MM.1S (cell line): ENCODE measurements around the gene ARL6.

Experiments
- DNase-seq: peaks from one replicate; pipeline ENCODE4 v3.0.0-alpha.2; 2015
- H2AFZ ChIP-seq: fragments of 300-600 bp; sonication (generic); 2 replicates; pipeline ENCODE4 v1.6.0; 2016; ENCODE audit warnings: antibody characterized with exemption, low read length
- H3F3A ChIP-seq: fragments of 300-600 bp; sonication (generic); 2 replicates; pipeline ENCODE4 v1.6.1; 2016; ENCODE audit warnings: mild to moderate bottlenecking, antibody characterized with exemption, low read length, moderate library complexity, mixed read lengths; ENCODE audit not compliant: insufficient read depth
- H3K27ac ChIP-seq: fragments of 300-600 bp; sonication (generic); 2 replicates; pipeline ENCODE4 v1.5.1; 2016; ENCODE audit warnings: mild to moderate bottlenecking, low read length
- H3K27me3 ChIP-seq: fragments of 300-600 bp; sonication (generic); replicated peaks from 2 replicates; pipeline ENCODE4 v1.6.0; 2016; ENCODE audit warnings: low read length; ENCODE audit not compliant: insufficient read depth
- H3K36me3 ChIP-seq: fragments of 300-600 bp; sonication (generic); replicated peaks from 2 replicates; pipeline ENCODE4 v1.6.1; 2016; ENCODE audit warnings: mild to moderate bottlenecking, low read length, mixed read lengths; ENCODE audit not compliant: insufficient read depth
- H3K4me1 ChIP-seq: fragments of 300-600 bp; sonication (generic); 2 replicates; pipeline ENCODE4 v1.6.1; 2016; ENCODE audit warnings: low read length, mixed read lengths
- H3K4me2 ChIP-seq: fragments of 300-600 bp; sonication (generic); 2 replicates; pipeline ENCODE4 v1.6.0; 2016; ENCODE audit warnings: low read depth, low read length
- H3K4me3 ChIP-seq: fragments of 300-600 bp; sonication (generic); 2 replicates; pipeline ENCODE4 v1.5.1; 2016; ENCODE audit warnings: low read length, mixed read lengths
- H3K79me2 ChIP-seq: fragments of 300-600 bp; sonication (generic); 2 replicates; pipeline ENCODE4 v1.6.1; 2016; ENCODE audit warnings: mixed run types, low read length, mixed read lengths
- H3K9ac ChIP-seq: fragments of 300-600 bp; sonication (generic); 2 replicates; pipeline ENCODE4 v1.6.1; 2016; ENCODE audit warnings: low read length, mixed read lengths
- H3K9me2 ChIP-seq: fragments of 300-600 bp; sonication (generic); replicated peaks from 2 replicates; pipeline ENCODE4 v1.6.1; 2016; ENCODE audit warnings: mild to moderate bottlenecking, low read length, mixed read lengths; ENCODE audit not compliant: insufficient read depth
- H3K9me3 ChIP-seq: fragments of 300-600 bp; sonication (generic); replicated peaks from 2 replicates; pipeline ENCODE4 v1.6.1; 2016; ENCODE audit warnings: mild to moderate bottlenecking, low read length, mixed read lengths; ENCODE audit not compliant: insufficient read depth
- H4K20me1 ChIP-seq: fragments of 300-600 bp; sonication (generic); 2 replicates; pipeline ENCODE4 v1.6.1; 2016; ENCODE audit warnings: mild to moderate bottlenecking, low read length, moderate library complexity, mixed read lengths; ENCODE audit not compliant: insufficient read depth
- EZH2 ChIP-seq: fragments of 300-600 bp; sonication (generic); optimal IDR thresholded peaks from 2 replicates; pipeline ENCODE3; 2017; ENCODE audit warnings: low read depth, mild to moderate bottlenecking, antibody characterized with exemption, low read length, mixed read lengths
- EZH2phosphoT487 ChIP-seq: fragments of 300-600 bp; sonication (generic); IDR thresholded peaks from 2 replicates; pipeline ENCODE4 v1.6.1; 2018; ENCODE audit warnings: antibody characterized with exemption, low read length
- TF ChIP-seq, protein P1 (sequence below): fragments of 300-600 bp; sonication (generic); IDR thresholded peaks from 2 replicates; pipeline ENCODE4 v1.5.1; 2016; ENCODE audit warnings: antibody characterized with exemption, low read length, mixed read lengths

The ARL6 gene

GRCh38 chr3:97765336-97765735 is 778 bp downstream of the ARL6 start:
- peaks cover 5% of the 10 kb centered on the region; the same call in 1 of the 2 replicates for H3F3A ChIP-seq
- no peak overlapping the region for H3K9ac ChIP-seq
- no peaks in the 10 kb centered on the region for H3K79me2 ChIP-seq
- H3K9me2 ChIP-seq, result no peaks in the 10 kb centered on the region
- H3K4me1 ChIP-seq, result peaks cover 8% of the 10 kb centered on the region; the same call in 1 of the 2 replicates
- H3K4me2 ChIP-seq, result peak overlapping the region; percentile 86
- DNase-seq, result no peak
- H3K27ac ChIP-seq, result no peak overlapping the region
- TF ChIP-seq EZH2 (no peak), EZH2phosphoT487 (no peak)
- TF ChIP-seq, protein P1, sequence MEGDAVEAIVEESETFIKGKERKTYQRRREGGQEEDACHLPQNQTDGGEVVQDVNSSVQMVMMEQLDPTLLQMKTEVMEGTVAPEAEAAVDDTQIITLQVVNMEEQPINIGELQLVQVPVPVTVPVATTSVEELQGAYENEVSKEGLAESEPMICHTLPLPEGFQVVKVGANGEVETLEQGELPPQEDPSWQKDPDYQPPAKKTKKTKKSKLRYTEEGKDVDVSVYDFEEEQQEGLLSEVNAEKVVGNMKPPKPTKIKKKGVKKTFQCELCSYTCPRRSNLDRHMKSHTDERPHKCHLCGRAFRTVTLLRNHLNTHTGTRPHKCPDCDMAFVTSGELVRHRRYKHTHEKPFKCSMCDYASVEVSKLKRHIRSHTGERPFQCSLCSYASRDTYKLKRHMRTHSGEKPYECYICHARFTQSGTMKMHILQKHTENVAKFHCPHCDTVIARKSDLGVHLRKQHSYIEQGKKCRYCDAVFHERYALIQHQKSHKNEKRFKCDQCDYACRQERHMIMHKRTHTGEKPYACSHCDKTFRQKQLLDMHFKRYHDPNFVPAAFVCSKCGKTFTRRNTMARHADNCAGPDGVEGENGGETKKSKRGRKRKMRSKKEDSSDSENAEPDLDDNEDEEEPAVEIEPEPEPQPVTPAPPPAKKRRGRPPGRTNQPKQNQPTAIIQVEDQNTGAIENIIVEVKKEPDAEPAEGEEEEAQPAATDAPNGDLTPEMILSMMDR, result no peak
- peak overlapping the region; percentile 97 for H2AFZ ChIP-seq
- H3K36me3 ChIP-seq, result no peaks in the 10 kb centered on the region
- no peaks in the 10 kb centered on the region for H3K27me3 ChIP-seq
- H3K4me3 ChIP-seq, result peak overlapping the region; percentile 93
- no peaks in the 10 kb centered on the region for H4K20me1 ChIP-seq
- H3K9me3 ChIP-seq, result no peaks in the 10 kb centered on the region

- no peak overlapping the region for H3K9ac ChIP-seq
- no peaks in the 10 kb centered on the region for H3K79me2 ChIP-seq
- no peak overlapping the region for H3K27ac ChIP-seq
- H2AFZ ChIP-seq, result no peak overlapping the region
- no peaks in the 10 kb centered on the region for H3K36me3 ChIP-seq
- 0 out of 2 replicates have a peak, but pooled peaks cover 2% of the 10 kb centered on the region for H3K9me2 ChIP-seq
- H3K4me3 ChIP-seq, result no peak overlapping the region
- no peaks in the 10 kb centered on the region for H3K4me1 ChIP-seq
- no peak overlapping the region for H3K4me2 ChIP-seq
- H3K9me3 ChIP-seq, result no peaks in the 10 kb centered on the region
- H3F3A ChIP-seq, result no peaks in the 10 kb centered on the region
- no peak for DNase-seq
- H4K20me1 ChIP-seq, result no peaks in the 10 kb centered on the region
- H3K27me3 ChIP-seq, result no peaks in the 10 kb centered on the region
- no peak for TF ChIP-seq EZH2
- TF ChIP-seq, protein P1, result no peak
- TF ChIP-seq EZH2phosphoT487, result no peak
Measured at GRCh38 chr3:97772926-97773325, 8.4 kb downstream of the ARL6 start.

DNA sequence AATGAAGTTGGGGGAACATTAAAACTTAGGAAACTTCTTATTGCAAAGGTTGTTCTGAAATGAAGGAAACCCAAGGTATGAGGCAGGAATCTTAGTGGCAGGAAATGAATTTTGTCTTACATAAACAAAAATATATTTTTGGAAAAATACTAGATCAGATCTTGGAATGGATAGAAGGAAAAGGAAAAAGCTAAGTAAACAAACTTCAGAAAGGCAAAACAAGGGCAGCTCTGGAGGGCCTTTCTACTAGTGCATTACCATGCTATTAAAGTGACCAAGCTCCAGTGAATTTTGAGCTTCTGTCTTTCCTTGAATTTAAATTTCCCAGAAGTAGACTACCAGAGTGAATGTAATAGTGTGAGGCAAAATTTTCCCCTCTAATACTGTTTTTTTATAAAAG is 13.6 kb downstream of the ARL6 start:
- Histone ChIP-seq H2AFZ (no peak overlapping the region), H3K9me2 (no peaks in the 10 kb centered on the region)
- TF ChIP-seq EZH2, result no peak
- TF ChIP-seq, protein P1, result no peak
- no peak for TF ChIP-seq EZH2phosphoT487

More for the DNA sequence above, 13.6 kb downstream of the ARL6 start:
- no peak for DNase-seq
- H3K9ac ChIP-seq, result no peak overlapping the region
- H3K9me3 ChIP-seq, result no peaks in the 10 kb centered on the region
- H3F3A ChIP-seq, result no peaks in the 10 kb centered on the region
- H3K4me3 ChIP-seq, result no peak overlapping the region
- no peak overlapping the region for H3K4me2 ChIP-seq
- no peaks in the 10 kb centered on the region for H3K36me3 ChIP-seq
- H3K79me2 ChIP-seq, result no peaks in the 10 kb centered on the region
- H3K27me3 ChIP-seq, result no peaks in the 10 kb centered on the region
- no peaks in the 10 kb centered on the region for H4K20me1 ChIP-seq
- H3K27ac ChIP-seq, result no peak overlapping the region
- no peaks in the 10 kb centered on the region for H3K4me1 ChIP-seq
